Left ventricle myocardium superior (tissue), 1 donor: ENCODE results near the gene HERC6. TPM values are rescaled to one million over a fixed set of nuclear protein-coding genes. Genes with fewer than 3 reads are reported as not detected.
"Not testable (repeated sequence)": the region's sequence is repeated elsewhere in the genome, so short reads cannot be mapped to it uniquely, and the experiment has no call there.

Experiments used
- ATAC-seq: fragments of 200-7000 bp; cut with Tn5 transposase; one replicate; pipeline ENCODE4 v1.9.1; 2020; ENCODE audit warnings: mild to moderate bottlenecking, moderate library complexity
- DNase-seq: peaks from one replicate; pipeline ENCODE4 v3.0.0-alpha.2; 2020
- intact Hi-C: fragments of 100-400 bp; cut with micrococcal nuclease; formaldehyde crosslinking; loops from one replicate; pipeline ENCODE4 v1.11.0; 2022
- long read RNA-seq: library from polyadenylated mRNA; unstranded; transcript quantifications from one replicate; pipeline ENCODE4 v2.0.0, GENCODE V29; 2021
- total RNA-seq: library from RNA; stranded (reverse); fragmentation: NEBNext Ultra II Directional; extraction: Animal tissue kit (Norgen Biotek cat#: 25700); gene quantifications from one replicate; pipeline ENCODE4 v1.2.1, GENCODE V29; 2021
- donor health status: DM: no; HTN: yes; CAD: no; lungs with severe emphysema.

Gene HERC6
- total RNA-seq, result 9.3 TPM
- long read RNA-seq, transcript HERC6-201 (23 exons, 3,779 nt), result major isoform, 6 of 11 reads
- long read RNA-seq, partial matches to known transcripts, result 2 of 11 reads
- long read RNA-seq, other reads (novel, unspliced or antisense), result 3 of 11 reads

GRCh38 chr4:88378691-88379559 is at the start of gene HERC6:
TSS of gene HERC6 (plus strand) at chr4:88378852. CDS start at chr4:88378922, 70 bp downstream.
- DNase-seq (peak; percentile 87), ATAC-seq (peak; percentile 99)
- intact Hi-C loops, result loop anchor here (10.0 kb wide), 1 partner anchor 136 kb away; no protein-coding TSS in a partner anchor

GRCh38 chr4:88333741-88334405 is 44.8 kb upstream of the HERC6 start:
- peak; percentile 18 for ATAC-seq
- intact Hi-C loops, result no loop called here
- DNase-seq, result no peak

DNA sequence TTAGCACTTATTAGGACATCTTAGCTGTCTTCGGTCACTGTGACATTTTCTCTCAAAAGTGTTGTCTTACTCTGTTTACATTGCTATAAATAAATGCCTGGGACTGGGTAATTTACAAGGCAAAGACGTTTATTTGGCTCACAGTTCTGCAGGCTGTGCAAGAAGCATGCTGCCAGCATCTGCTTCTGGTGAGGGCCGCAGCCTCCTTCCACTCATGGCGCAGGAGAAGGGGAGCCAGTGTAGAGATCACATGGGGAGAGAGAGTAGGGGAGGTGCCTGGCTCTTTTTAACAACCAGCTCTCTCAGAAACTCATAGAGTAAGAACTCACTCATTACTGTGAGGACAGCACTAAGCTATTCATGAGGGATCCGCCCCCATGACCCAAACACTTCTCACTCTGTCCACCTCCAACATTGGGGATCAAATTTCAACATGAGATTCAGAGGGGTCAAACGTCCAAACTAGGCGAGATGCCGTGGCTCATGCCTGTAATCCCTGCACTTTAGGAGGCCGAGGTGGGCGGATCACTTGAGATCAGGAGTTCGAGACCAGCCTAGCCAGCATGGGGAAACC is 43.5 kb upstream of the HERC6 start:
- ATAC-seq, result peak; percentile 64
- no peak for DNase-seq
- intact Hi-C loops, result no loop called here

- intact Hi-C loops, result no loop called here
- ATAC-seq, result peak; percentile 98
- peak; percentile 32 for DNase-seq
Measured at GRCh38 chr4:88341227-88342192, 37.1 kb upstream of the HERC6 start.

GRCh38 chr4:88346902-88347301 is 31.8 kb upstream of the HERC6 start:
- DNase-seq, intact Hi-C loops, ATAC-seq: not testable (repeated sequence)

DNA sequence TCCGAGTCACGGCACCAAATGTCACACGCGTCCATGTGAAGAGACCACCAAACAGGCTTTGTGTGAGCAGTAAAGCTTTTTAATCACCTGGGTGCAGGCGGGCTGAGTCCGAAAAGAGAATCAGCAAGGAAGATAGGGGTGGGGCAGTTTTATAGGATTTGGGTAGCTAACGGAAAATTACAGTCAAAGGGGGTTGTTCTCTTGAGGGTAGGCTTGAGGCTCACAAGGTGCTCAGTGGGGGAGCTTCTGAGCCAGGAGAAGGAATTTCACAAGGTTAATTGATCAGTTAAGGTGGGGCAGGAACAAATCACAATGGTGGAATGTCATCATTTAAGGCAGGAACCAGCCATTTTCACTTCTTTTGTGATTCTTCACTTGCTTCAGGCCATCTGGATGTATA is 29.9 kb upstream of the HERC6 start:
- intact Hi-C loops, ATAC-seq, DNase-seq: not testable (repeated sequence)

DNA sequence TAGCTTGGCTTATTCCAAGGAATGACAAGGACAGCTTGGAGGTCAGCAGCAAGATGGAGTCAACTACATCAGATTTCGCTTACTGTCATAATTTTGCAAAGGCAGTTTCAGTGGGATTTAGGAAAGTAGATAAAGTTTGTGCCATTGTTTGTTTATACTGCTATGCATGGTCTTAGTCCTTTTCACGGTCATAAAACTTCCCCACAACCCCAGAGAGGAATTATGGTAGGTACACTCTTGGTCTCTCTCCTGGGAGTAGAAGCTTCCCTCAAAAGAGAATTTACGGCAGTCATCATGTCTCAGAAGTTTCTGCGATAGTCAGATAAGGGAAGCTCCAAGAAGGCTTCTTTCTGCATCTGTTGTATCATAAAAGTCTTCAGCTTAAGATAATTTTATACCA is 27.9 kb upstream of the HERC6 start:
- no peak for ATAC-seq
- intact Hi-C loops, result no loop called here
- DNase-seq, result no peak

DNA sequence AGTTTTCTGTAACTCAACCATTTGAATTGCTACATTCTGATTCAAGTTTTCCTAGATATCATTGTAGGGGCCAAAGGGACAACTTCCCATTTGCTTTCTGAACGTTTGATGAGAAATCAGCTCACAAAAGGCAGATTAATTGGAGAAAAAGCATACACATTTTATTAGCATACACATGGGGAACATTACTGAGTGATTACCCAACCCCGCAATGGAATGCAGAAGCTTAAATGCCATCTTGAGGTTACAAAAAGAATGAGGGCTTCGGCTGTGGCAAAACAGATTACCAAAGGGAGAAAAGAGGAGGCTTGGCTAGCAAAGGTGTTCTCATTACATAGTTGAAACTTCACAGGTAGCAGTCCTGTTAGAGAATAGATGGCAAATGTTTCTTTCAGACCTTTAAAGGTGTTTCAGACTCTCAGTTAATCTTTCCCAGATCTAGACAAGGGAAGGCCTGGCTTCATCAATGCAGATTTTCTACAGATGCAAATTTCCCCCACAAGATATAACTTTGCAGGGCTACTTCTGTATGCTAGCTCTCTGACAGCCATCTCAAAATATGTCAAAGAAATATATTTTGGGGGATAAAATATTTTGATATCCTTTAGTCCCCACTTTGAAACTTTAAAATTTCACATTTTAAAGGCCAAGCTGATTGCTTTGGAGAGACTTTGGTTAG is 26.5 kb upstream of the HERC6 start:
- DNase-seq, result no peak
- intact Hi-C loops, result no loop called here
- peak; percentile 37 for ATAC-seq

DNA sequence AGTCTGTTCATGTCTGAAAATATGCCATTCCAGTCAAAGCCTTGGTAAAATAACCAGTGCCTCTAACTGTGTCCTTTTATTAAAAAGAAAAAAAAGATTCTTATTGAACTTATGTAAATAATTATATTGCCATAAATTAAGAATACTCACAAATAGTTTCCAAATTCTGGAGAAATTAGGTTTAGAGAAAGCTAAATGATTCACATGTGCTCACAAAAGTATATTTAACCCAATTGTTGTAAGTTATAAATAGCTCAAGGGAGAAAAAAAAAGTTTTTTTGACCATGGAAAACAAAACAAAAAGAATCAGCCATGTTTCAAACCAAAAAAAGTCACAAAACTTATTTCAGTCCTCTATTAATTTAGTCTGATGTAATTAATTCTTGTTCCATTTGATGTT is 25.3 kb upstream of the HERC6 start:
- DNase-seq (no peak), ATAC-seq (no peak)
- intact Hi-C loops, result no loop called here

DNA sequence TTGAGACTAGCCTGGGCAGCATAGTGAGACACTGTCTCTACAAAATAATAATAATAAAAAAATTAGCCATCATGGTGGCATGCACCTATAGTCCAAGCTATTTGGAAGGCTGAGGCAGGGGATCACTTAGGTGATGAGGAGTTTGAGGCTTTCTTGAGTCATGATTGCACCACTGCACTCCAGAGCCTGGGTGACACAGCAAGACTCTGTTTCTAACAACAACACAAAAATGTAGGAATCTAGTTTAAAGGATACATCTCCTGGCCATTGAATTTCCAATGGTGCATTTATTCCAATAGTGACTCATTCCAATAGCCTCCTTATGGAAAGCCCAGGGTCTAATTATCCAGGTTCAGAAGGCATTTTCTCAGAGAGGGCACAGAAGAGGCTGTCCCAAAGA is 21.9 kb upstream of the HERC6 start:
- DNase-seq (no peak), ATAC-seq (no peak)
- intact Hi-C loops, result no loop called here

GRCh38 chr4:88357262-88357661 is 21.4 kb upstream of the HERC6 start:
- intact Hi-C loops, result no loop called here

DNA sequence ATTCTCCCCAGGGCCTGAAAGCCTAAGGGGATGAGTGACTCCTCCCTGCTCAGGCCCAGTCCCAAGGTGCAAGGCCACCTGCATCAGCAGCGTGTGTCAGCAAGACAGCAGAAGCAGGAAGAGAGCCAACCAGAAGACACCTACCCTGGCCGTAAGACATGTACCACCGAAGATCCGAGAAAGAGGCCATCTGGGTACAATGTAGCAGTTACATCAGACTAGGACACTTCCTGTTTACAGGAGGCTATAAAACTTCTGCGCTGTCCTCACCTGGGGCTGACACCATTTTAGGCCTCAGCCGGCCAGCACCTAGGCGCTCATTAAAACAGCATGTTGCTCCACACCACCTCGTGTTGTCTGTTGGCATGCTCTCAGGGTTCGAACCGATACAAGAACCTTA is 19.1 kb upstream of the HERC6 start:
- intact Hi-C loops, result no loop called here
- ATAC-seq, result no peak

More at GRCh38 chr4:88357262-88357661, 21.4 kb upstream of the HERC6 start:
- no peak for DNase-seq
- ATAC-seq, result no peak

DNA sequence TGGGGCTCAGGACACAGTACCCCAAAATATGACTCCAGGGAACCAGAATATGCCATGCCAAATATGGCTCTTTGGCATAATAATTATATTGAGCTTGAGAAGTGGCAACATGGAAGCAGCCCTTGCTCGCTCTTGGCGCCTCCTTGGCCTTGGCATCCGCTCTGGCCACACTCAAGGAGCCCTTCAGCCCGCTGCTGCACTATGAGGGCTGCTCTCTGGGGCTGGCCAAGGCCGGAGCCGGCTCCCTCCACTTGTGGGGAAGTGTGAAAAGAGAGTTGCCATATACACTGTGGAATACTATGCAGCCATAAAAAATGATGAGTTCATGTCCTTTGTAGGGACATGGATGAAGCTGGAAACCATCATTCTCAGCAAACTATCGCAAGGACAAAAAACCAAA is 18.4 kb upstream of the HERC6 start:
- intact Hi-C loops, result loop anchor here (10.0 kb wide), 1 partner anchor 75 kb away; the partner anchor contains the start of gene PPM1K
- ATAC-seq (no peak), DNase-seq (no peak)

More for the DNA sequence above, 19.1 kb upstream of the HERC6 start:
- DNase-seq, result no peak

DNA sequence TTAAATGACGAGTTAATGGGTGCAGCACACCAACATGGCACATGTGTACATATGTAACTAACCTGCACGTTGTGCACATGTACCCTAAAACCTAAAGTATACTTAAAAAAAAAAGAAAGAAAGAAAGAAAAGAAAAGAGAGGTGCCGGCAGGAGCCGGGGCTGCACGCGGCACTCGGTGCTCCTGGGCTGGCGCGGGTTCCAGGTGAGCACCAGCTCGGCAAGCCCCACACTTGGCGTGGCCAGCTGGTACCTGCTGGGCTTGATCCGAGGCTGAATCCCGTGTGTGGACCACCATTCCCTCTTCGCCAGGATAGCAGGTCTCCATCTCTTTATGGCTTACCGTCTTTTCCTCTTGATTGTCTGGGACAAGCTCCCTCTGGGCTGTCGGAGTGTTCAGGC is 17.9 kb upstream of the HERC6 start:
- intact Hi-C loops, result loop anchor here (10.0 kb wide), 1 partner anchor 76 kb away; the partner anchor contains the start of gene PPM1K
- ATAC-seq (no peak), DNase-seq (no peak)

DNA sequence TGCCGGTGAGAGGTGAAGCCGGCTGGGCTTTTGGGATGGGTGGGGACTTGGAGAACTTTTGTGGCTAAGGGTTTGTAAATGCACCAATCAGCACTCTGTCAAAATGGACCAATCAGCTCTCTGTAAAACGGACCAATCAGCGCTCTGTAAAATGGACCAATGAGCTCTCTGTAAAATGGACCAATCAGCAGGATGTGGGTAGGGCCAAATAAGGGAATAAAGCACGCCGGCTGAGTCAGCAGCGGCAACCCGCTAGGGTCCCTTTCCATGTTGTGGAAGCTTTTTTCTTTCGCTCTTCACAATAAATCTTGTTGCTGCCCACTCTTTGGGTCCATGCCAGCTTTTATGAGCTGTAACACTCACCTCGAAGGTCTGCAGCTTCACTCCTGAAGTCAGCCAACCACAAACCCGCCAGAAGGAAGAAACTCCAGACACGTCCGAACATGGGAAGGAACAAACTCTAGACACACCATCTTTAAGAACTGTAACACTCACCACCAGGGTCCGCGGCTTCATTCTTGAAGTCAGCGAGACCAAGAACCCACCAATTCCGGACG is 17.4 kb upstream of the HERC6 start:
- ATAC-seq, DNase-seq: not testable (repeated sequence)
- intact Hi-C loops, result loop anchor here (10.0 kb wide), 1 partner anchor 76 kb away; the partner anchor contains the start of gene PPM1K

- ATAC-seq (no peak), DNase-seq (no peak)
- intact Hi-C loops, result loop anchor here (10.0 kb wide), 1 partner anchor 82 kb away; the partner anchor contains the start of gene PPM1K
Measured at GRCh38 chr4:88366460-88366859, 12.2 kb upstream of the HERC6 start.

DNA sequence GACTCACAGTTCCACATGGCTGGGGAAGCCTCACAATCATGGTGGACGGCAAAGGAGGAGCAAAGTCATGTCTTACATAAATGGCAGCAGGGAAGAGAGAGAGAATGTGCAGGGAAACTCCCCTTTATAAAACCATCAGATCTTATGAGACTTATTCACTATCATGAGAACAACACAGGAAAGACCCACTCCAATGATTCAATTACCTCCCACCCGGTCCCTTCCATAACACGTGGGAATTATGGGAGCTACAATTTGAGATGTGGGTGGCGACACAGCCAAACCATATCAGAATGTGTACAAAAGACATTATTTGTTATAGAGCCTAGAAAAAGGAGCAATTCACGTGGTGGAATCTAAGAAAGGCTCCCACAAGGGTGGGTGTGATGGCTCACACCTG is 10.8 kb upstream of the HERC6 start:
- intact Hi-C loops, result loop anchor here (10.0 kb wide), 1 partner anchor 83 kb away; the partner anchor contains the start of gene PPM1K
- no peak for ATAC-seq
- DNase-seq, result no peak
